GM18870 (cell line): Measurements from ENCODE around the gene PTPRF.

ENCODE experiments used
- ATAC-seq: cut with Tn5 transposase; IDR thresholded peaks from one replicate; pipeline ENCODE4 v1.9.1; 2021; ENCODE audit warnings: moderate library complexity; ENCODE audit not compliant: unreplicated experiment

Gene PTPRF

DNA sequence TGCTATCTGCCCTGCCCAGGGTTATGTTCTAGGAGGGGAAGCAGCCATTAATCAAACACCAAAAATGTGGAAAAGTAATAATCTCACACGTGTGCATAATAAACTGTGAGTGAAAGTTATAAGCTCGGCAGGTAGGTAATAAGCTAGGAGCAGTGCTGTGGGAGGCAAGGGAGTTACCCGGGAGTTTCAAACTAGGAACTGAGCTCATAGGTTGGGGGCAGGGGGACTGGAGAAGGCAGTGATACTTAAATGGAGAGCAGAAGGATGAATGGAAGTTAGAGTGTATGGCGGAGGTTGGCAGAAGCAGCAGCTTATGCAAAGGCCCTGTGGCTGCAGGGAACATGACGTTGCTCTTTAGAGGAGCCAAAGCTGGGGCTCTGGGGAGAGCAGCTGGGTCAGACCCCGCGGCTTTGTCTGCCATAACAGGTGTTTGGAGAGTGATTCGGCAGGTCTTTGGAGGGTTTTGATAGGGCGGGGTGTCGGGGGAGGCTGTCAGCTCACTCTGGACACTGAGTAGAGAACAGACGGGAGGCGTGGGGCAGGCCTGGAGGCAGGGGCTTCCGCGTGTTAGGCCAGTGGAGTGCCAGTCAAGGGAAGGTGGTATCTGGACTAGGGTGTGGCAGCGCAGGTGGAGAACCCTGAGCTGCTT is 20.0 kb downstream of the PTPRF start:
- ATAC-seq = no peak

DNA sequence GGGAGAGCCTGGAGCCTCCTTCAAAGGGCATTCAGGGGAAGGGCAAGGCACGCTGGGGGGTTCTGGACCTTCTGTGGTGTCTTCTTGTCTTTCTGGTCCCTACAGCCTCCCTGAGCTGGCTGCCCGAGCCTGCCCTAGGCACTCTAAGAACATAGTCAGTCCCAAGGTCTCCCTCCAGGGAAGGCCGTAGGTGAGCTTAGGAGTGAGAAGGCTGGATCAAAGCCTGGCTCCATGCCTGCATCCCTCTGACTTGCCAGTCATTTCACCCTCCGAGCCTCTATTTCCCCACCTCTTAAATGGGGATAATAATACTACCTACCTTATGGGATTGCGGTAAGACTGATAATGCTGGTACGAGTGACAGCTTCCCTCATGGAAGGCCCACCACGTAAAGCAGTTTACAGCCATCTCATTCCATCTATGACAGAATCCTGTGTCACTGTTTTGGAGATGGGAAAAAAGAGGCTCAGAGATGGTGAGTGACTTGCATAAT is 20.8 kb downstream of the PTPRF start:
- ATAC-seq = no peak

DNA sequence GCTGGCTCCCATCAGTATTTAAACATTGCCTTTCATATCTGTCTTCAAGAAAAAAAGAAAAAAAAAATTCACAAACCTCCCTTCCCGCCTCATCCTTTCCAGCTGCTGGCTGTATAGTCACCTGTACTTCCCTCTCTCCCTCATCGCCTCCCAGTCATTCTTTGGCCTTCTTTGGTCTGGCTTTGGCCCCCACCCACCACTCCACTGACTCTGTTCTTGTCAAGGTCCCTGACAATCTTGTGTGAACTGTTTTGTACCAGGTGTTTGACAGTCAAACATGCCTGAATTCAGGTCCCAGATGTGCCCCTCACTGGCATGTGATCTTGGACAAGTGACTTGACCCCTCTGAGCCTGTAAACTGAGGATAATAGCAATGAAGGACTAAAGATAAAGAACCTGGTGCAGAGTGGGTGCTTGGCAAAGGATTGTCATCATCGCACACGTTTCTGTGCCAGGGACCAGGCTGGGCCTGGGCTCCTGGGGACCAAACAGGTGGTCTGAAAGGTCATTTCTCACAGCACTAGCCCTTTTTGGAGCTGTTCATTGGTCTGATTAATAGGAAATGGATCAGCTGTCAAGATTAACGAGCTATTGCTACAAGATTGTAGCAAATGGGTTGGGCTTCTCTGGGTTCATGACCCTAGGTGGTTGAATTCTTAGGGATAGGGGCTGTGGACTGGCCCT is 21.5 kb downstream of the PTPRF start:
- no peak for ATAC-seq

DNA sequence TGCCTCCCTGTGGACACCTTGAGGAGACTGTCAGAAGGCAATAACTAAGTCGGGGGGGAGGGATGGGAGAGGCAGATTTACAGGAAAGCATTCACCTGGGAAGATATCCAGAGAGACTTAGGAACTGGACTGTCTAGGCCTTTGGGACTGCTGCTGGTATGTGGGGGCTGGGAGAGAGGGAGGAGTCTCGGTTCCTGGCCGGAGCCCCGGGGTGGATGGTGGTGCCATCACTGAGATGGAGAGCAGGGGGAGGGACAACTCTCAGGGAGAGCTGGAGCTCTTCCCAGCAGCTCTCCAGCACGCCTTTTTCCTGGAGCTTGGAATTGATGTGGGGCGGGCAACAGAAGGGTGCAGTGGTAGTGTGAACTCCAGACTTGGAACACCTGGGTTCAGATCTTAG is 22.1 kb downstream of the PTPRF start:
- no peak for ATAC-seq

DNA sequence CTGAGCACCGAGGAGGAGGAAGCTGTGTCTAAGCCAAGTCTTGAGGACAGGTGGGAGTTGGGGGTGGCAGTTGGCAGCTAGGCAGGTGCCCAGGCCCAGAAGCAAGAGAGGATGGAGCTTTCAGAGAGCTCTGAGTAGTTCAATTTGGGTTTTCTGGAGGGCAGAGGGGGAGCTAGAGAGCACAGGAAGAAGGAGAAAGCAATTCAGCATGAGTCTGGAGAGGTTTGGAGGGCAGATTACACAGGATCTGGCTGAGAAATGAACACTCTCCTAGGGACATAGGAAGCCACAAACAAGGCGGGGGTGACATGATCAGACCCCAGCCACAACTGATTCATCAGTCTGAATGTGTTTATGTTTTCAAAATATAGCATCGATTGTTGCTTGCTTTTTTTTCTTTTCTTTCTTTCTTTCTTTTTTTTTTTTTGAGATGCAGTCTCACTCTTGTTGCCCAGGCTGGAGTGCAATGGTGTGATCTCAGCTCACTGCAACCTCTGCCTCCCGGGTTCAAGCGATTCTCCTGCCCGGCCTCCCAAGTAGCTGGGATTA is 23.8 kb downstream of the PTPRF start:
- ATAC-seq = no peak

DNA sequence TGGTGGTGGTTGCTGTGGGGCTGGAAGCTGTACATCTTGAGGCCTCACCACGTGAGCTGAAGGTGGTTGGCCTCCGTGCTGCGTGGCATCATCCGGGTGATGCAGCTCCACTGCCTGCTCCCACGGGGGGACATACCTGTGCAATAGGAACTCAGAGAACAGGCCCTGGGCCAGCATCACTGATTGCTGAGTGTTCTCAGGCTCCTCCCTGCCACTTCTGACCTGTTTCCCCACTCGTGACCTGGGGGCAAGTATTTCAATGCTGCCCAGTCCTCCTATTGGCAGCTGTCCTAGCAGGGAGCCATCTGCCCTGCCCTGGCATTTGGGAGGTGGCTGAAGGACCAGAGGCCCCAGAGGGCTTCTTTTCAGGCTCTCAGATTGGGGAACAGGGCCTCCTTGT is 26.1 kb downstream of the PTPRF start:
- ATAC-seq = no peak

DNA sequence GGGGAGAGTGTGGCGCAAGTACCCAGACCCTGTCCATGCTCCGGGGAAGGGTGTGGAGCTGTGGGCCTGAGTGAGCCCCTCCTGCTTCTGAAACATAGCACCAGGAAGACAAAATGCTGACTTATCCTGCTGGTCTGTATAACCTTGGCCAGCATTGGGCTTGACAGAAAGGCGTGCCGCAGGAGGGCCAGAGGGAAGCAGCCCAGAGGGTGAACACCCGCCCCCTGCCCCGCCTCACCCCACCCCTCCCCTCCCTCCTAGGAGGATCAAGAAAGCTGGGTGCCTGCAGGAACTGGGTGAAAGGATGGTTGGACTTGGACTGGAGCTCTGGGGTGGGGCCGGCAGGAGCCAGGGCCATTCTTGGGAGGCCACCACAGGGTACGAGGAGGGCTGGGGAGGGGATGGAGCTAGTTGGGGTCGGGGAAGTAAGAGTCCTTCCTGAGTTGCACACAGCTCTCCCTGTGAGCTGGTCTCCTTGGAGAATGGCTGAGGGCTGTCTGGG is 27.1 kb downstream of the PTPRF start:
- no peak for ATAC-seq

DNA sequence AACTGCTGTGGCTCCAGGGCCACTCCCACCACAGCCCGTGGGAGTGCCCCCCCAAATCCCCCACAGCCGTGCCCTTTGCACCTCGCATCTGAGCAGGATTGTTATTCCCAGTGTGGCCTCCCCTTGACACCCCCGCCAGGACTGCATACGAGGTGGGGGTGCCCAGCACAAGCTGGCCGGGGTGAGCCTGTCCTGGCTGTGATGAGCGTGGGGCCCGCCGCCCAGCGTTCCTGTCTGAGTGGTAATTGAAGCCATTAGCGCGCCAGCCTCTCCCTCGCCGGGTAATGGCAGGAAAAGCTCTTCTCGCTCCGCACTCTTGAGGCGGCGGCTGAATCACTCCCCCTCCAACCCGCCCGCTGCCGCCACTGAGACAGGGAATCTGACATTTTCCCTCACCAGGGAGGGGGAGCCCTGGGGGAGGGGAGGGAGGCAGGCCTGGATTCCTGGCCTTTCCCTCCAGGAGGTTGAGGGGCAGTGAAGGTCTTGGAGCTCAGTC is 27.7 kb downstream of the PTPRF start:
- ATAC-seq = no peak

DNA sequence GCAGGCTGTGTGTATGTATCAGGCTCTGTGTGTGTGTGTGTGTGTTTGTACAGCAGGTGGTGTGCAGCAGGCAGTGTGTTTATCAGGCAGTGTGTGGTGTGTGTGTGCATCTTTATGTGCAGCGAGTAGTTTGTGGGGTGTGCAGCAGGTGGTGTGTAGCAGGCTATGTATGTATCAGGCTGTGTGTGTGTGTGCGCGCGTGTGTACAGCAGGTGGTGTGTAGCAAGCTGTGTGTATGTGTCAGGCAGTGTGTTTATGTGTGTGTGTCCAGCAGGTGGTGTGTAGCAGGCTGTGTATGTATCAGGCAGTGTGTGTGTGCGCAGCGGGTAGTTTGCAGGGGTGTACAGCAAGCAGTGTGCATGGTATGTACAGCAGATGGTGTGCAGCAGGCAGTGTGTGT is 29.0 kb downstream of the PTPRF start:
- no peak for ATAC-seq

DNA sequence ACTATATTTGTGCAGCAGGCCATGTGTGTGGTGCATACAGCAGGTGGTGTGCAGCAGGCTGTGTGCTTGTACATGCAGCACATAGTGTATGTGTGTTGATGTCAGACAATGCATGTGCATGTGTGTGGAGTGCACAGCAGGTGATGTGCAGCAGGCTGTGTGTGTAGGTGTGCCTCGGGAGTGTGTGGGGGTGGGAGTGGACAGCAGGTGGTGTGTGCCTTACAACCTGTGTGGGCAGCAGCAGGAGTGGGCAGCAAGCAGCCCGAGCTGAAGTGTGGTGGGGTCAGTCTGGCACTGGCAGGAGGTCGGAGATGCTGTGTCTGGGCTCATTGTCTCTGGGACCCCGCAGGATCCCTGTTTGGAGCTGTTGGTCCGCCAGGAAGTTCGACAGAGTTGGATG is 29.6 kb downstream of the PTPRF start:
- no peak for ATAC-seq

DNA sequence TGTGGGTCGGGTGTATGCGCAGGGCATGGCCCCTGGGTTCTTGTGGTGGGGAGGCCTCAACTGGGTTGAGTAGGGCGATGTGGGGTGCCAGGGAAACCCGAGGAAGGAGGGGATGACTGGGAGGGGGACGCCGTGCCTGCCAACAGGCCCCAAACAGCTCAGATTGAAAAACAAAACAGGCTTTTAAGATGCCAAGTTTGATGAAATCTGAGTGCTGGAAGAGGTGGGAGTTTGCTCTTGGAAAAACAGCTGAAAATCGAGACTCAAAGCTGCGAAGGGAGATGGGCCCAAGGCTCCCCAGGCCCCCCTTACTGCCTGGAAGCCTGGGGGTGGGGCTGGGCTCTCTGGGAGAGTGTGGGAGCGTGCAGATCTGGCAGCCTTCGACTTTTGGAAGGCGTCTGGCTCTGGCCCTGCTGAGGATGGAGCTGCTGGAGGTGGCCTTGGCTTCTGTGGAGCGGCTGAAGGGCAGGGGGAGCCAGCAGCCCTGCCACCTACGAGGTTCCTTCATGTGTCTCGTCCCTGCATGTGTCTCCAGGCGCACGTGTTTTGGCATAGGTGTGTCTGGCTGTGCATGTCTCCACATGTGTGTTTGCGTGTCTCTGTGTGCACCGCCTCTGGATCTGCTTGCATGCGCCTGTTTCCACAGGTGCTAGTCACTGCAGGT is 33.3 kb downstream of the PTPRF start:
- ATAC-seq = no peak

DNA sequence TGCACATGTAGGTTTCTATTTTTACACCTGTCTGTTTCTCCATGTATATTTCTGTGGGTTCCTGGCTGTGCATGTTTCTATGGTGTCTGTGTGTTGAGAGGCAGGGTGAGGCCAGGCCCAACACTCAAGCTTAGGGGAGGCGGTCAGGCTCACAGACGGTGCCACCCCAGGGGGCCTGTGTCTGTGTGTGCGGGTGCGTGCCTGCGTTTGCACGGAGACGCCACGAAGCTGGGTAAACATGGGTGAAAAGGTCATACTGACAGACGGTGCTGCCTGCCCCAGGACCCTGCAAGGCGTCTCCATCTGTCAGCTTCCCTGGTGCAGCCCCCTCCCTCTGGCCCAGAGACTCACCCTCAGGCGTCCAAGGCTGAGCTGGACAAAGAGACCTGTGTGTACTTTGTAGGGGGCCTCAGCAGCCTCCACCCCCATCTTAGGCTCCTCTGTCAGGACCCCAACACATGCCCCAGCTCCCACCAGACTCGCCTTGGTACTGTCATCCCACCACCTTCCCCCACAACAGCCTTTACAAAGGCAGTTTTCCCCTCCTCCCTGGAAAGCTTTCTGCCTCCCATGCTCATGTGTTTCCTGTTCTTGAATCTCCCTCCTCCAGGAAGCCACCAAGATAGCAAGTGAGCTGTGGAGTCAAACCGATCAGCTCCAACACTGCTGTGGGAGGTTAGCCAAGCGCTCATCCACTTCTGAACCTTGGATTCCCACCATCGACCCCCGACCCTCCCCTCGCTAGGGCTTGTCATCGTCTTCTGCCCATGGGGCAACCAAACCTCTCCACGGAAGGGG is 34.1 kb downstream of the PTPRF start:
- no peak for ATAC-seq

DNA sequence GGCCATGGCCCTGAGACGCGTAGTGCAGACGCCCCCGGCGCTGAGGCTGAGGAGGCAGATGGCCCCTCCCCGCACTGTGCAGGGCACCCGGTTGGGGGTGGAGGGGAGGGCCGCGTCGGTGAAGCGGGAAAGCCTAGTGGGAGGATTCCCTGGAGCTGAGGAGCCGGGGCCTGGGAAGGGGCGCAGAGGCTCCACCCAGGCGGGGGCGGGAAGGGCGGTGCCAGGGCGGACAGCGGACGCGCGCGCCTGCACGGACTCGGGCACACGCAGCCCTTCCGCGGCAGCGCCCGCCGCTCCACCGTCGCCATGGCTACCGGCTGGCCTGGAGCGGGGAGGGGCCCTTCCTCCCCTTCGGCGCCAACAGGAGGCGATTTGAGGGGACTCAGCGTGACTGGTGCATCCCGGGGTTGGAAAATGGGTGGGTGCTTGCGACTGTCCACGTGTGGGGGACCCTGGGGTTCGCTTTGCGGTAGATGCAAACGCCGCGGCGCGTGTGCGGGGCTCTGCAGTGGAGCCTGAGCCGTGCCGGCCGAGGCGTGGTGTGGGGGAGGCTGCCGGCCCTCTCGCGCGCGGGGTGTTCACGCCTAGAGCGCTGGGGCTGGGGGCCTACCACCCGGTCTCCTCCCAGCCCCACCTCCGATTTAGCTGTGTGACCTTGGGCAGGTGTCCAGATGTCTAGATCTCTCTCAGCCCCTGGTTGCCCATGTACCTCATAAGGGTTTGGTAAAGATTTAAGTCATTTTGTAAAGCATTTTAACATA is 35.1 kb downstream of the PTPRF start:
- ATAC-seq = no peak

DNA sequence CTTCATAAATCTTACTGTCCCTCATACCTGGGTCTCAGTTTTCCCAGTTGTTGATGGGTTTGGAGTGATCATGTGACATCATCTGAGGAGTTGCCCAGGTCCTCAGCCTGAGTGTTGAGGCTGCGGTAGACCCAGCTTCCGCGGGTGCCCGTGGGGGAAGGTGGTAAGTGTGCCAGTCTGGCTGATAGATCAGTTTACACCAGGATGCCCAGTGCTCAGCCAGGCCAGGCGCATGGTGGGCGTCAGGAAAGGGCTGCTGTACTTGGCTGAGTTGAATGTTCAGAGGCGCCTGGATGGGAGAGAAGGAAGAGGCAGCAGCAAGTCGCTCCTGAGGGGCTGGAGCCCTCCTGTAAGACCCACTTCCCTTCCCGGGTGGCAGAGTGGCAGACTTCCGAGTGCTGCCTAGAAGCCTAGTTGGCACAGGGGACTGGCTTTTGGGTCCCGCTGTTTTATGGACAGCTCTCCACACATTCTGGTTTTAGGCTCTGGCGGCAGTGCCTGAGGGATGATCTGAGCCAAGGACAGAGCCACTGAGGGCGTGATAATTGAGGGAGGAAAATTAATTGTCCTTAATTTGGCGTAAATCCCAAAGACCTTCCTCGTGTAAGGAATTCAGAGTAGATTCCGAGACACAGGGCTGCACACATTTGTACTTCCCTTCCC is 35.8 kb downstream of the PTPRF start:
- ATAC-seq = no peak

DNA sequence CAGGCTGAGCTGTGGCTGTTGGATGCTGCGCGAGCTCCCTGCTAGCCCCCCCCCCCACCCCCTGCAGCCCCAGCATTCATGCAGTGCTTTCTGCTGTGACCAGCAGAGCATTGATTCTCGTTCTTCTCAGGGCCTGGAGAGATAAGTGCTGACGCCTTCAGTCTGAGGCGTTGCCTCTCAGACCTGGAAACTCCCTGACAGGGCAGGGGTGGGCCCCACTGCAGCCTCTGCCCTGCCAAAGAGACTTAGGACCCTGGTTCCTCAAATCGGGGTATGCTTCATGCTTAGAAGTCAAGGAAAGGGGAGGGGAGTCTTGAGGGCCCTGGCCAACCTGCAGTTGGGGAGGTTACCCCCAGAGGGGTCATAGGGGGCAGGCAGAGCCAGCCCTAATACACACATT is 38.5 kb downstream of the PTPRF start:
- no peak for ATAC-seq

DNA sequence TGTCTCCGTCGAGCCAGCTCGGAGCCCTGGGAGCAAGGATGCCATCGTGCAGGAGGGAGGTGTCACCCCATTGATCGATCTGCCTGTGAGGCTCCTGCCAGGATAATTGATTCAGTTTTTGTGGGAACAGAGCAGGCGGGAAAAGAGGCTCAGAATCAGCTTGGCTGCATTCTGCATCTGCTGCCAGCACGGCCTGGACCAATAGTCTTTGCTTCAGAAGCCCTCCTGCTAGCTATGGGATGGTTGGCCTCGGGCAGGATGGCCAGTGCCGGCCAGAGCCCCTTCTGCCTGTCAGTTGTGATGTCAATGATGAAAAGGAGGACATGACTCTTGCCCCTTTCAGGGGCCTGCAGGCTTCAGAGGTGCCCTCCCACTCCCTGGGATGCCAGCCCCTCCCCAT is 39.6 kb downstream of the PTPRF start:
- no peak for ATAC-seq

DNA sequence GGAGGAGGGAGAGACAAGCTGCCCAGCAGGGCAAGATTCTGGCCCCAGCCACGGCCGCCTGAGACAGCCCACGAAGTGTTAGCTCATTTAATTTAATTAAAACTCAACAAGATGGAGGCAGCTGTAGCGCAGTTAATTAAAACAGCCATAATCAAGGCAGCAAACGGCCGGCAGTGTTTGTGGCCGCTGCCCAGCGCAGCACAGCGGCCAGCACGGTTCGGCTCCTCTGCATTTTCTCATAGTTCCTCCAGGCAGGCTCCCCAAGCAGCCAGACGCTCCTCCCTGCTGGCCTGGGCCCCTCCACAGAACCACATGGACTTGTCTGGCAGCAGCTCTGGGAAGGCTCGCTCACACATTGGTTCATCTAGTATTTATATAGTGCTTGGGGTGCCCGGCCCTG is 40.0 kb downstream of the PTPRF start:
- ATAC-seq = no peak

DNA sequence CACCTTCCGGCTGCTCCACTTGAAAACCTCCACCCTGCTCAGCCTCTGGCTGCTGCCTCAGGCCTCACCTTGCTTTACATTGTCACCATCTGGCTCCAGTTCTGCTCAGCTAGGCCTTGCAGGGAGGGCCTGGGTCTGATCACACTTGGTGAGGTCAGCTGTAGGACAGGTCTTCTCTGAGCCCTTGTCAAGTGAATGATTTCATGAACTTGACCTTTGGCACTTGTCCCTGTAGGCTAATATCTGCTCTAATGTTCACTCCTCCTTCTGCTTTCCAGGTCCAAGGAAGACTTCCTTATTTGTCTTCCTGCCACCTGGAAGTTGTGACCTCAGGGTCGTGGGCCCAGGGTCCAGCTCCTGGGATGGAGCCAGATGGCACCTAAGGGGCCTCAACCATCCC is 41.4 kb downstream of the PTPRF start:
- ATAC-seq = no peak

DNA sequence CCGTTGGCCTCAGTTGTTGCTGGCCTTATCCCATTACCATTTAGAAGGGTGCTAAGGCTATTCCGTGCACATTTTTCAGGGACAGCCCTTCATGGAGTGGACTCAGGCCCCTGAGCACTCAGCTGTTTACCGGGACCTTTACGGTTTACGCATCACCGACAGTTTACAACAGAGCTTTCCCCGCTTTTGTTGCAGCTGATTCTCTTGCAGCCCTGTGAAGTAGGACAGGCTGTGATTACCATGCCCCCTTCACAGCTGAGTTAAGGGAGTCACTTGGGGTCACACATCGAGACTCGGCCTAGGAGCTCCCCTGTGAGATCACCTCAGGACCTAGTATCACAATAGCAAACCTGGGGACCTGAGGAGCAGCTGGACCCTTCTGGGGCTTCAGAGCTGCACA is 41.9 kb downstream of the PTPRF start:
- no peak for ATAC-seq
